GM19397 (cell line): Measurements from ENCODE around the gene KRTAP19-2.
"Not testable (repeated sequence)": the region's sequence is repeated elsewhere in the genome, so short reads cannot be mapped to it uniquely, and the experiment has no call there.

Experiments used
- ATAC-seq: cut with Tn5 transposase; IDR thresholded peaks from one replicate; pipeline ENCODE4 v1.9.1; 2021; ENCODE audit warnings: mild to moderate bottlenecking, moderate library complexity; ENCODE audit not compliant: unreplicated experiment

KRTAP19-2 gene, protein sequence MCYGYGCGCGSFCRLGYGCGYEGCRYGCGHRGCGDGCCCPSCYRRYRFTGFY

DNA sequence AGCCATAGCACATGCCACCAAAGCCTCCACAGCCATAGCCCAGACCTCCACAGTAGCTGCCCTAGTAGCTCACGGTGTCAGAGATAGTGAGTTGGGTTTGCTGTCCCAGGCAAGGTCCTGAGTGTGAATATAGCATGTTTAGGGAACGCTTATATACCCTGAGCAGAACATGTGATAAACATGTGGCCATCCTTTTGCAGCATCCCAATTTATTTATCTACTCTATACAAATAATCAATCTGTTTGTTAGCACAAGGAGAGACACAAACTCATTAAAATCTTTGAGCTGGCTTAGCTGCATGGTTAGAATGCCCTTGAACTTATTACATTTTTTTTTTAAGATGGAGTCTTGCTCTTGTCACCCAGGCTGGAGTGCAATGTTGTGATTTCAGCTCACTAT is at the start of gene KRTAP19-2:
Gene KRTAP19-2 (minus strand): TSS at position 101 of the 400 bp plus-strand sequence. CDS start 88 bp downstream, at position 13.
- no peak for ATAC-seq

DNA sequence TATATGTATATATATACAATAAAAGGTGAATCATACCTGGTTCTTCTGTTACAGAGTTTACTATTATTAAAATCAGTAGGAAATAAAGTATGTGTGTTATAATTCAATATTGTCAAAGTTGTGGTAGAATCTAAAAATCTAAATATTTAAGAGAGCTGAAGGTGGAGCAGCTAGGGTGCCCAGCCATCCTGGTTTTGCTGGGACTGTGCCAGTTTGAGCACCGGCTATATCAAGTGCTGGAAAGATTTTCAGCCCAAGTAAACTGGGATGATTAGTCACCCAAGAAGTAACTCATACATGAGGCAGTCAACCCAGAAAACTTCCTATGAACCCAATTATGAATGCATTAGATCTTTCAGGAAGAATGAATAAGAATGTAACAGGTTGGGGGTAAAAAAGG is 31.6 kb upstream of the KRTAP19-2 start:
- no peak for ATAC-seq

DNA sequence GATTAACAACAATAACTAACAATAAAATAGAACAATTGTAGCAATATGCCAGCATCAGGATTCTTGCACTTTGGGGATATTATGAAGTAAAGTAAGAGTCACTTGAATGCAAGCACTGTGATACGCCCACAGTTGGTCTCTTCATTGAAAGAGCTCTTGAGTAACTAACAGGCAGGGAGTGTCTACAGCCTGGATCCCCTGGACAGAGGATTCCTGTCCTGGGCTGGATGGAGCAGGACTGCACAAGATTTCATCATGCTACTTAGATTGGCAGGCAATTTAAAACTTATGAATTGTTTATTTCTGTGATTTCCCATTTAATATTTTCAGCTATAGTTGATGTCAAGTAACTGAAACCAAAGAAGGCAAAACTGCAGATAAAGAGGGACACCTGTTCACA is 28.4 kb upstream of the KRTAP19-2 start:
- no peak for ATAC-seq

DNA sequence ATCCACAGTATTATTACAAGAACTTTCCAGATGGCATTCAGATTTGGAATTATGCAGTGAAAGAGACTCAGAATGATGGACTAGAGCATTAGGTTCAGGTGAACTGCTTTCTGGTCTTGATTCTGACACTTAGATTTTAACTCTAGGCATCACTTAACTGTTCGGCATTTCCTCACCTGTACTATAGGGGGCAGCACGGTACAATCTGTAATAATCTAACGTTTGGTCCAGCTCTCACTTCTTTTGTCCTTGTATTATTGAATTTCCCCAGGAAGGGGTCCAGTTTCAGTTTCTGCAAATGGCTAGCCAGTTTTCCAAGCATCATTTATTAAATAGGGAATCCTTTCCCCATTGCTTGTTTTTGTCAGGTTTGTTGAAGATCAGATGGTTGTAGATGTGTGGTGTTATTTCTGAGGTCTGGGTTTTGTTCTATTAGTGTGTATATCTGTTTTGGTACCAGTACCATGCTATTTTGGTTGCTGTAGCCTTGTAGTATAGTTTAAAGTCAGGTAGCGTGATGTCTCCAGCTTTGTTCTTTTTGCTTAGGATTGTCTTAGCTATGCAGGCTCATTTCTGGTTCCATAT is 18.5 kb upstream of the KRTAP19-2 start:
- not testable (repeated sequence) for ATAC-seq

DNA sequence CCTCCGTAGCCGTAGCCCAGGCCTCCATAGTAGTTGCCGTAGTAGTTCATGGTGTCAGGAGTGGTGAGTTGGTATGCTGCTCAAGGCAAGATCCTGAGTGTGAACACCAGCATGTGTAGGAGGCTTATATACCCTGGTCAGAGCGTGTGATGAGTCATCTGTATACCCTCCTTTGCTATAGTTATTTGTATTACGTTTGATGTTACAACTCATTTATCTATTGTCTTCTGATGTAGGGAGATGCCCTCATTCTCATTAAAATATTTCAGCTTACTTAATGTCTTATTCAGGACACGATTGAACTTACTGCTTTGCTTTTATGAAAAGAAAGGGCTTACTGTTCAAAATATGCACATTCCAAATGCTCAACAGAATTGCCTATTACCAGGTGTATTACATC is 14.8 kb upstream of the KRTAP19-2 start, which contains the start of gene KRTAP19-5:
Gene KRTAP19-5 (minus strand): TSS at position 101 of the 400 bp plus-strand sequence. CDS start 51 bp downstream, at position 50.
- no peak for ATAC-seq

DNA sequence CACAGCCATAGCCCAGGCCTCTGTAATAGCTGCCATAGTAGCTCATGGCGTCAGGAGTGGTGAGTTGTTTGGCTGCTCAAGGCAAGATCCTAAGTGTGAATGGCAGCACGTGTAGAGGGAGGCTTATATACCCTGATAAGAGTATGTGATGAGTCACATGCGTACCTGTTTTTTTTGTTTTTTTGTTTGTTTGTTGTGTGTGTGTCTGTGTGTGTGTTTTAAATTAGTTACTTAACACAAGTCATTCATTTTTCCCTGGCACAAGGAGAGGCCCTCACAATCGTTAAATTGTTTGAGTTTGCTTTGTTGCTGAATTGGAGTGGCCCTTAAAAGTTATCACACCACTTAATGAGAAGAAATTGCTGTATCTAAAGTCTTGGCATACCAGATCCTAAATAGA is 9.8 kb upstream of the KRTAP19-2 start, which contains the start of gene KRTAP19-4:
Gene KRTAP19-4 (minus strand): TSS at position 101 of the 400 bp plus-strand sequence. CDS start 55 bp downstream, at position 46.
- no peak for ATAC-seq

DNA sequence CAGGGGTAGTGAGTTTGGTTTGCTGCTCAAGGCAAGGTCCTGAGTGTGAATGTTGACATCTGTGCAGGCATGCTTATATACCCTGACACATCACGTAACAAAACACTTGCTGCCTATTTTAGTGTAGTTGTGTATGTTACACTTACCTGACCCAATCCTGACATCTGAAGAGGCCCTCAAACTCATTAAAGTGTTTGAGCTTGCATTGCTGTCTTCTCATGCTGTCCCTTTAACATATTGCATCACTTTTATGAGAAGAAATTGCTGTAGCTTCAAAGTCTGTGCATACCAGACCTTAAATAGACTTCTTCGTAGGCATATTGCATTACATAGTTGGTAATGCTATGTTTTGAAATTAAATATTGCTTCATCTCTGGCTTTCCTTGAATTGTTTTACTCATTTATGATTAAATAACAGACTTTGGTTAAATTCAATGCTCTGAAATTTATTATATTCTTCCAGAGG is 4.8 kb upstream of the KRTAP19-2 start, which contains the start of gene KRTAP19-3:
Gene KRTAP19-3 (minus strand): TSS at position 51 of the 466 bp plus-strand sequence. CDS start 56 bp downstream, outside the sequence.
- ATAC-seq, result no peak

DNA sequence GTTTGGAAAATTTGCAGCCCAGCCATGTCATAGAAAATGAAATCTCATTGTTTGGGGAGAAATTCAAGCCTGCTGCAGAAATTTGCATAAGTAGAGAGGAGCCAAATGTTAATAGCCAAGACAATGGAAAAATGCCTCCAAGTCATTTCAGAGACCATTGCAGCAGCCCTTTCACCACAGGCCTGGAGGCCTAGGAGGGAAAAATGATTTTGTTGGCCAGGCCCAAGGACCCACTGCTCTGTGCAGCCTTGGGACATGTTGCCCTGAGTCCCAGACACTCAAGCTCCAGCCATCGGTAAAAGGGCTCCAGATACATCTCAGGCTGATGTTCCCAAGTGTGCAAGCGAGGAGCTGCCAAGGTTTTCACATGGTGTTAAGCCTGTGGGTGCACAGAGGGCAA is 1.1 kb downstream of the KRTAP19-2 start:
- ATAC-seq, result no peak

DNA sequence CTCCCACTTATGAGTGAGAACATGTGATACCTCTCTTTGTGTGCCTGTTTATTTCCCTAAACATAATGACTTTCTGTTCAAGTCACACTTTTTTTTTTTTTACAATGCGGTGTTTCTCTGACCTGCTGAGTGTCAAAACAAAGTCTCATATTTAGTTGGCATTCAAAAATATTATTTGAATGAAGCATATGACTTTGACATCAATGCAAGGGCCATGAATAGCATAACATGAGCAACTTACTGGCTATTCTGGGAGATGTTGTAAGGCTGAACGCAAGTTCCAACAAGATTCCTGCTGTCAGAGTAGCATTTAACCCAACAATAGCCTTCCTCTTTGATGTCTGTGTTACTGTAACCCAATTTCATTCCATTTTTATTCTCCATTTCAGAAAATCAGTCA is 5.1 kb downstream of the KRTAP19-2 start:
- ATAC-seq, result no peak

DNA sequence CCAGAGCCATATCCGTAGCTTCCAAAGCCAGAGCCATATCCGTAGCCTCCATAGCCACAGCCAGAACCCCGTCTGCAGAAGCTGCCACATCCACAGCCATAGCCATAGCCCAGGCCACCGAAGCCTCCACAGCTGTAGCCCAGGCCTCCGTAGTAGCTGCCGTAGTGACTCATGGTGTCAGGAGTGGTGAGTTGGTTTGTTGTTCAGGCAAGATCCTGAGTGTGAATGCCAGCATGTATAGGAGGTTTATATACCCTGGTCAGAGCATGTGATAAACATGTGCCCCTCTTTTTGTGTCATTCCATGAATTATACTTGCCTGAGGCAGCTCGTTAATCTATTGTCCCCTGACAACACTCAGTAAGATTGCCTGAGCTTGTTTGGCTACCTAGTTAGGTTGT is 7.1 kb downstream of the KRTAP19-2 start, which contains the start of gene KRTAP19-1:
Gene KRTAP19-1 (minus strand): TSS at position 223 of the 400 bp plus-strand sequence. CDS start 50 bp downstream, at position 173.
- ATAC-seq, result no peak

DNA sequence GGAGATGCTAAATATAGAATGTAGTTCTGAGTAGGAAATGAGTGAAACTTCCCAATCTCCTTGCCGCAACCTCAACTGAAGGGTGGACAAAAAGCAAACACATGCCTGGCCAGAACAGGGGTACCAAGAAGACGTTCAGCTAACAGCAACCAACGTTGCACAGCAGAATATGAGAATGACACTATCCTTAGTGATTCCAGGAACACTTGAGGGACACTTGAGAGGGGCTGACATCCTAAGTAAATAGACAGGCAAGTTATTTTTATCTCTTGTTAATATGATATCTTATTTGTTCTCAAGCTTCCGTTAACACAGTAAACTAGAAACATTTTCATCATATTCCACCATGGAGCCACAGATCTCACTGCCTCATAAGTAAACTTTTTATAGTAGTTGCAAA is 8.0 kb downstream of the KRTAP19-2 start:
- ATAC-seq, result no peak

DNA sequence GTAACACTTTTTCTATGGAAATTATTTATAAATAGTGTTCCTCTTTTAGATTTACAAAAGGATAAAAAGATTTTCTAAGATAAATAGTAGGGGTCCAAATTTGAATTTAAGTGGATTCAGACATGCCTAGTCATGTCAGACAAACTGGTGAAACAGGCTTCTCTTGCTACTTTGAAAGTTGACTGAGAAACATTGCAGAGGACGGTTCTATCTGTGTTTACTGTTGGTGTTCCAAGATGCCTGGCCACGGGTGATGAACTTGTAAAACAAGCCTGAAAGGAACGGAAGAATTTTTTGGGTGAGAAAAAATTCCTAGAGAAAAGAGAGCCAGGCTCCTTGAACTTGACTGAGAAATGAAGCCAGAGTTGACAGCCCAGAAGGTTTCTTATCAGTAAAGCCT is 9.2 kb downstream of the KRTAP19-2 start:
- no peak for ATAC-seq

DNA sequence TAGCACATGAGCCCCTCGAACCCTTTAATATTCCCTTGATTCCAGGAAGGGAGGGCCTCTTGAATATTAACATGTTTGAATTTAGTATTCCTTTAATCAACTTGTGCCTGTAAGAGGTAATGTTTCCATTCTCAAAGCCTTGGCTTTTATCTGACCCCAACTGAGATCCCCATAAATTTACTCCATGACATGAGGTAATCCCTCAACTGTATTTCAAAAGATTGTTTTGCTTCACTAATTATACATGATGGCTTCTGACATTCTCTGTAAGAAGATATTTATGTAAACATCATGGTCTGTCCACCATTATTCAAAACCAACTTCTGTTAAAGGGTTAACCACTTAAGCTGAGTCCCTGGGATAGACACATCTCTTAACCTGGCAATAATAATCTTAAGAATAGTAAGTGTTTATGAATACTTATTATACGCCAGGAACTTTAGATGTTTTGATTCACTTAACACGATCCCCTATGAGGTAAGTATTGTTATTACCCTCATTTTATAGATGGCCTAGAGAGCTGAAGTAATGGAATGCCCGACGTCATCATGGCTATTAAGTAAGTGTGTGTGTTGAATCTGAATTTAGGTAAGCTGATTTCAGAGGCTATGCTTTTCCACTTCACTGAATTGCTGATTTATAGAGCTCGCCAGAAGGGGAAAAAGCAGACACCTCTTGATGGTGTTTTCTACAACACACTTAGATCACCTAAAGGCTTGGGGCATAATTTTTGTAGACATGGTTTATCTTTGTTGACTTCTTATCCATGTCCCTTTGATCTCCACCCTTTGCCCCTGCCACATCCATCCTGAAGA is 18.1 kb downstream of the KRTAP19-2 start:
- no peak for ATAC-seq

DNA sequence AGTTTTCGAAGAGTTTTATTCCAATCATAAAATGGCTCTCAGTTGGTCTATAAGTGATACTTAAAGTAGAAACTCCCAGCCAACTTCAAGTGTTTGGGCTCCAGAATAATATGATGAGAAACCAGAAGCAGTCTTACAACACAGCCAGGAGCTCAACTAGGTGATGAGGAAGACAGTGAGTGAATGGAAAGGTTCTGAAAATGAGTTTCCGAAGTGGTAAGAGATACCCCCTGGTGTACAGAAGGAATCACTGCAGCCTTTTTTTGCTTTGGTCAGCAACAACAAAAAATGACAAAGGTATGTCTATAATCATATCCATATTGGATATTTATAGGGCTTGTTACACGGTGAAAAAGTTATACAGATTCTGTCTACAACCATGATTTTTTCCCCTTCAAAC is 23.5 kb downstream of the KRTAP19-2 start:
- no peak for ATAC-seq

DNA sequence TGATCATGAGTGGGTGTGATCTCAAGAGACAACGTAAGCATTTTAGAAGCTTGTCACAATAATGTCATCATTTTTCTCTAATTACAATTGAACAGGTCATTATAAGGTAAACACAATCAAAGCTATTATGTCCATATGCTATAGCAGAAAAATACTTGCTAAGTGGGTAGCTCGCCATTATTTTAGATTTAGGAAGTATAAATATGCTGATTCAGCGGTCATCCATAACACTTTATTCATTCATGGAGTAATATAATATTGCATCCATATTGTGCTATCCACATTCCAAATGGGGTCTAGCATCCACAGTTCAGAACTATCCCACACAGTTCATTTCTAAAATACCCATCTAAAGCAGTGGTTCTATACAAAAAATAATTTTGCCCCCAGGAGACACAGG is 38.7 kb downstream of the KRTAP19-2 start:
- no peak for ATAC-seq

DNA sequence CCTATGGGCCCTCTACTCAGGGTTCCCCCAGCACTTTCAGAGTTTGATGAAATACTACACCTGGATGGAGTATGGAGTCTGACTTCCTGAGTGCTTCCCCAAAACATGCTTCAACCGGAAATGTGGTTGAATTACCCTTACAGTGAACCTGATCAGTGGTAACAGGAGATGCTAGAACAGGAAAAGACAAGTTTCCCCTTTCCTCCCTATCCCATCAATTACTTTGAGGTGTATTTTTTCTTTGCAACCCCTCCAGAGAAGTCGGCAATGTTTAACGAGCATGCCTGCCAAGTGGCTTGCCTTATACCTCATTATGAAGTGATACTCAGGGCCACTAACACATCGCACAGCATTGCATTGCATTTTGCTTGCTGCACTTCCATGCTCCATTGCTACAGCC is 40.2 kb downstream of the KRTAP19-2 start:
- ATAC-seq, result no peak

DNA sequence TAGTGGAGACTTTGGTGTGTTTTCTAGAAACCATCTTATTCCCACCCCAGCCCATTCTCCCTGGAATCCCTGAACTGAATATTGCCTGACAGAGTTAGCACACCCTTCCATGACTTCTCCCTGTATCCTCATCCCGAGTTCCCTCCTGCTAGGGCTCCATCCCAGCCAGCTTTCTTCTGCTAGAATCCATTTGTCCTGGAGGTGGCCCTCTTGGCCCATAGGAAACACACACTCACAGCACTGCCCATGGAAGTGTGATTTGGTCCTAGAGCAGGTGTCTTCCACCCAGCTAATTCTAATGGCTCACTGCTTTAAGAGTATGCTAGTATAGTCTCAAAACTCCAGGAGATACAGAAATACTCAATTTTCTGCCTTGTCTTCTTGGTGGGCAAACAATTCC is 43.0 kb downstream of the KRTAP19-2 start:
- no peak for ATAC-seq

DNA sequence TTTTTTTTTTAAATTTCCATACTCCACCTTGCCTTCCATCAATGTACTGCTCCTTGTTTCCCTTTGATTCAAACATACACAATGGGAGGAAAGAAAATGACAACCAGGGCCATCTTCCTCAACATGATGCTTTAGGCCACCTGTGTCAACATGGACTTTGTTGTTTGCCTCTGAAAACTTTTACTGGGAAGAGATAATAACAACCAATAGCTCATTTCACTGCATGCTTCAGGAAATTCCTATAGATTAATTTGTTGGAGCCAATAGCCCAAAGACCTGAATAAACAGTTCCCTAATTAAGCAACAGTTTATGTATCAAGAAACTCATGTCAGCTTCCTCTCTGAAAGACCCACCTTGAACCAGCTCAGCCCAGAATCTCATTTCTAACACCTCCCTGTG is 44.0 kb downstream of the KRTAP19-2 start:
- no peak for ATAC-seq

DNA sequence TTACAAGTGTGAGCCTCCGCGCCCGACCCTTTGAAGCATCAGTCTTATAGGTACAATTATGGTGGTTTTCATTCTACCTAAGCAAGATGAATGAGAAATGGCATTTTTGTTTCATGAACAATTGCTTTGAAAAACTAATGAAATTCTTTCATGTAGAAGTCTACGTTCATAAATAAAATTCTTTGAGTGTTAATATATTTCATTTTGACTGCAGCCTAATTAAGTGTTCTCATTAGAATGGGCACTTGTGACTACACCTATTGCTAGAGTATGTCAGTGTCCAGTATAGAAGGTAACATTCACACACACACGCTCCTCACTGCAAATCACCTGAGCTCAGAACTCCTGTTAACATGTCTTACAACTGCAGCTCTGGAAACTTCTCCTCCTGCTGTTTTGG is 47.3 kb downstream of the KRTAP19-2 start, which contains the start of gene KRTAP15-1:
Gene KRTAP15-1 (plus strand): TSS at position 301 of the 400 bp plus-strand sequence. CDS start 53 bp downstream, at position 354.
- no peak for ATAC-seq
